ENCODE measurements around the gene ZCCHC9. TPM values are rescaled to one million over a fixed set of nuclear protein-coding genes. Genes with fewer than 3 reads are reported as not detected.

ZCCHC9 gene
- total RNA-seq, 1 donor from 2014 or later, result 20.0 TPM

DNA sequence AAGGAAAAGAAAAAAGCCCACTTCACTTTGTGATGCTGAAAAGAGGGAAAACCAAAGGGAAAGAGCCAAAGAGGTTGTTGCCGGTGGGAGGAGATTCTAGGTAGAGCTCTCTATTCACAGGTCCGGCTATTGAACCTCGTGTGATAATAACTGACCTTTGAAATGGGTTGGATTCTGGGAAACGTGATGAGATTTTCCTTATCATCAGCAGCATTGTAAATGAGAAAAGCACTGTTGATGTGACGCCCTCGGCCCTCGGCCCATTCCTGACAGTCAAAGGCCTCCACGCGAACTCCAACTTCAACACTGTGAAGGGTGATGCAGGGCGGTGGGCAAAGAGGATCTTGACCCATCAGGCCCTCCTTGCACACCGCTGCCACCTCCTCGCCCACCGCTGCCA, 43.3 kb downstream of the ZCCHC9 start:
- no peak for DNase-seq (ENCODE audit: low read depth)
- H3K4me3 ChIP-seq (ENCODE audit: low read depth, low read length), result no peak overlapping the region
- TF ChIP-seq, protein P1, sequence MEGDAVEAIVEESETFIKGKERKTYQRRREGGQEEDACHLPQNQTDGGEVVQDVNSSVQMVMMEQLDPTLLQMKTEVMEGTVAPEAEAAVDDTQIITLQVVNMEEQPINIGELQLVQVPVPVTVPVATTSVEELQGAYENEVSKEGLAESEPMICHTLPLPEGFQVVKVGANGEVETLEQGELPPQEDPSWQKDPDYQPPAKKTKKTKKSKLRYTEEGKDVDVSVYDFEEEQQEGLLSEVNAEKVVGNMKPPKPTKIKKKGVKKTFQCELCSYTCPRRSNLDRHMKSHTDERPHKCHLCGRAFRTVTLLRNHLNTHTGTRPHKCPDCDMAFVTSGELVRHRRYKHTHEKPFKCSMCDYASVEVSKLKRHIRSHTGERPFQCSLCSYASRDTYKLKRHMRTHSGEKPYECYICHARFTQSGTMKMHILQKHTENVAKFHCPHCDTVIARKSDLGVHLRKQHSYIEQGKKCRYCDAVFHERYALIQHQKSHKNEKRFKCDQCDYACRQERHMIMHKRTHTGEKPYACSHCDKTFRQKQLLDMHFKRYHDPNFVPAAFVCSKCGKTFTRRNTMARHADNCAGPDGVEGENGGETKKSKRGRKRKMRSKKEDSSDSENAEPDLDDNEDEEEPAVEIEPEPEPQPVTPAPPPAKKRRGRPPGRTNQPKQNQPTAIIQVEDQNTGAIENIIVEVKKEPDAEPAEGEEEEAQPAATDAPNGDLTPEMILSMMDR (conservative IDR thresholded peaks at IDR 0.05; ENCODE audit: low read depth, low read length), result no peak

DNA sequence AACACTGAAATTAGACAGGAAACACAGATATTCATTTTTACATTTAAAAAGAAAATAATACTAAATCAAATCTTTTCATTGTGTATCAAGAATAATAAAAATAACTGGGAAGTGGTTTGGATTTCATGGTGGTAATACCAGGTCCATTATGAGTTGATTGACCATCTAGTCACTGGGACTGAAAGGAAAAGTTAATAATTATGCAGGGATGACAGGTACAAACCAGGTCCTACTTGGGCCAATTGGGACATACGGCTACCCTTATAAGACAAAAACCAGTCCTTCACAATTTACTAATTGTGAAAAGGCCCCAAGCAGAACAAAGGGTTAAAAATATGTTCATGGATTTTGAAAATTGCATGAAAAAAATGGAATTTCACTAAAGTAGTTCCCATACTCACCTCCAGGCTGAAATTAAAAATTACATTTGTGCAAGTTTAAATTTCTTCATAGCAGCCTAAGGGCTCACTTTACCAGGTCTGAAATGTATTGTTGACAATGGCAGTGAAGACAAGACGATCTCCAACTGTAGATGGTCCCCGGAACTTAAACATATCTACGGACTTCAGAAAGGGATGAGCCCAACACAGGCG, 44.1 kb downstream of the ZCCHC9 start:
- H3K4me3 ChIP-seq (ENCODE audit: low read depth, low read length), result no peak overlapping the region
- no peak for DNase-seq (ENCODE audit: low read depth)
- TF ChIP-seq, protein P1 (conservative IDR thresholded peaks at IDR 0.05; ENCODE audit: low read depth, low read length), result no peak

DNA sequence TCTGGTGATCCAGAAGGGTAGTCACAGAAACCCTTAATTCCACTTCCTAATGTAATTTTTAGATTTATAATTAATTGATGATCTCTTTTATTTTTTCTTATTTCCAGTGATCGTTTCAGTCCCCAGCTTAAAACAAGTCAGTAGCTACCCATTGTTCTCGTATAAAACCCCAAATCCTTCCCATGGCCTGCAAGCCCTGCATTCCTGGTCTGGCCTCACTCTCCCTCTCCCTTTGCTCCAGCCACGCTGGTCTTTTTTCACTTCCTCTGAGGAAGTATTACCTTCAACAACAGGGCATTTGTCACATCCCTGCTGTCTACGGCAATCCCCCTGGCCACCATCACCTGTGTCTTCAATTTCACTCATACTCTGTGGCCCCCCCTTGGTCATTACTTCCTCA, 47.8 kb downstream of the ZCCHC9 start:
- no peak for DNase-seq (ENCODE audit: low read depth)

DNA sequence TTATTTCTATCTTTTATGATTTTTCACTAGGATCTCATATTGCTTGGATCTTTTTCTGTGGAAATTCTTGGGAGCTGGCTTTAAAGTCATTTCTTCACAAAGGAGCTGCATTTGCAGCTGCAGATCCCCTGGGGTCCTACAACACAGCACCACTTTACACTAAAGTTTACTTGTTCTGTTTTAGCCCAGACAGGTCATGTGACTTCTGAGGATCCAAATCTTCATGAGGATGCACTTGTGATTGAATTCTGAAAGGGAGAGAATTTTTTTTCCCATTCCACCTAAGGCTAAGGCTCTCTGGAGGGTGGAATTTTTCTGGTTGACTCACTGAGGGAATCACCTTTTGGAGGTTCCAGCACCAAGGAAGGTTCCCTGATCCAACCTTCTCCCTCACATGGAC, 49.1 kb downstream of the ZCCHC9 start:
- DNase-seq (ENCODE audit: low read depth), result no peak
- TF ChIP-seq, protein P1 (conservative IDR thresholded peaks at IDR 0.05; ENCODE audit: low read depth, low read length), result no peak
- no peak overlapping the region for H3K4me3 ChIP-seq (ENCODE audit: low read depth, low read length)

More for the DNA sequence above, 47.8 kb downstream of the ZCCHC9 start:
- TF ChIP-seq, protein P1 (conservative IDR thresholded peaks at IDR 0.05; ENCODE audit: low read depth, low read length), result no peak
- no peak overlapping the region for H3K4me3 ChIP-seq (ENCODE audit: low read depth, low read length)

DNA sequence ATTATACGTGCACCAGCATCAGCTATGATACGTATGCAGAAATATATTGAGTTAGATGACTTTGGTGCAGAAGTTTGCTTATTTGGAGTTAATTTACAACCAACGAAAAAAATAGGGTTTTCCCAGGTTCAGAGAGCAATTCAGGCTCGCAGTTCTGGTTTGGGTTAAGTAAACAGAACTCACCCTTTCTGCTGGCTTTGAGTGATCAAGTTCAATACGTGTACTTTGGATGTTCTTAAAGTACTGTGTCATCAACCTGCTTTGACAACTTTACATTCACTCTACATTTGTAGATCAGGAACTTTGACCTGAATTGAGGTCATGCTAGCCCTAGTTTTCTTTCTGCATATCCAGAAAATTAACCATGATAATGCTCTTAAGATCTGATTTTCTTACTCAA, 51.8 kb downstream of the ZCCHC9 start:
- TF ChIP-seq, protein P1 (conservative IDR thresholded peaks at IDR 0.05; ENCODE audit: low read depth, low read length), result no peak
- DNase-seq (ENCODE audit: low read depth), result no peak

DNA sequence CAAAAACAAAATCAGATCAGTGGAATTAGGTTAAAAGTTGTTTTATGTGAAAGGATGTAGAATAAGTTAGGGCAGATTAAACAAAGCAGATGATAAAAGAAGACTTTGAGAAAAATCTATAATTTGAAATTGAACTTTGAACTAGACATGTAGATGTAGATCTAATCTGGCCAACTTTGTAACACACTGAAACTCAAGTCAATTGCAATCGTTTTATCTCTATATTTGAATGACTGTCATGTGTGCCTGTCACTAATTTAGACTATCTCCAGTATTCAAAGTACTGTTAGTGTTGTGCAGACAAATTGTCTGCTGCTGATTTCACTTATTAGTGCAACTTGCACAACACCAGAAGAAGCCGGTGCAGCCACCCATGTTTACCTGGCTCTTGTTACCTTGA, 52.7 kb downstream of the ZCCHC9 start:
- no peak overlapping the region for H3K4me3 ChIP-seq (ENCODE audit: low read depth, low read length)
- DNase-seq (ENCODE audit: low read depth), result no peak
- TF ChIP-seq, protein P1 (conservative IDR thresholded peaks at IDR 0.05; ENCODE audit: low read depth, low read length), result no peak

More for the DNA sequence above, 51.8 kb downstream of the ZCCHC9 start:
- H3K4me3 ChIP-seq (ENCODE audit: low read depth, low read length), result no peak overlapping the region
